Stimulated activated CD4-positive, alpha-beta T cell treated with anti-CD3 and anti-CD28 coated beads, Interleukin-15, amount 100 ng/mL, for 1 hour (primary cell): ENCODE data around the gene FOXP1.

ENCODE experiments used
- DNase-seq, 2 donors: peaks; one replicate each; pipeline ENCODE4 v3.0.0-alpha.2; 2020; ENCODE audit warnings: low read depth in 1 of 2, low spot score in 1 of 2

The FOXP1 gene

GRCh38 chr3:71406972-71407810 is 176.3 kb downstream of the FOXP1 start:
- no peak for DNase-seq

GRCh38 chr3:71402911-71403310 is 180.6 kb downstream of the FOXP1 start:
- no peak for DNase-seq

GRCh38 chr3:71402280-71402679 is 181.2 kb downstream of the FOXP1 start:
- DNase-seq: no peak

- DNase-seq: no peak
Measured at GRCh38 chr3:71401695-71402231, 181.8 kb downstream of the FOXP1 start.

- DNase-seq: no peak
Measured at GRCh38 chr3:71400986-71401451, 182.5 kb downstream of the FOXP1 start.

GRCh38 chr3:71399478-71399877 is 184.1 kb downstream of the FOXP1 start:
- no peak for DNase-seq

- no peak for DNase-seq
Measured at GRCh38 chr3:71398157-71398836, 185.2 kb downstream of the FOXP1 start.

- DNase-seq: no peak
Measured at GRCh38 chr3:71397726-71398125, 185.8 kb downstream of the FOXP1 start.

GRCh38 chr3:71397046-71397445 is 186.5 kb downstream of the FOXP1 start:
- DNase-seq: no peak

- DNase-seq: no peak
Measured at GRCh38 chr3:71395927-71396695, 187.4 kb downstream of the FOXP1 start.

- no peak for DNase-seq
Measured at GRCh38 chr3:71395470-71395869, 188.1 kb downstream of the FOXP1 start.

GRCh38 chr3:71393745-71394144 is 189.8 kb downstream of the FOXP1 start:
- DNase-seq: no peak

GRCh38 chr3:71393093-71393492 is 190.4 kb downstream of the FOXP1 start:
- no peak for DNase-seq

- no peak for DNase-seq
Measured at GRCh38 chr3:71392251-71392650, 191.3 kb downstream of the FOXP1 start.

- DNase-seq: no peak
Measured at GRCh38 chr3:71391361-71391760, 192.2 kb downstream of the FOXP1 start.

- no peak for DNase-seq
Measured at GRCh38 chr3:71389911-71390573, 193.5 kb downstream of the FOXP1 start.

- no peak for DNase-seq
Measured at GRCh38 chr3:71389191-71389590, 194.3 kb downstream of the FOXP1 start.

- DNase-seq: no peak
Measured at GRCh38 chr3:71388535-71389120, 194.9 kb downstream of the FOXP1 start.

- DNase-seq: no peak
Measured at GRCh38 chr3:71387586-71387985, 195.9 kb downstream of the FOXP1 start.
